ENCODE results near the gene TRIO.

Gene TRIO

DNA sequence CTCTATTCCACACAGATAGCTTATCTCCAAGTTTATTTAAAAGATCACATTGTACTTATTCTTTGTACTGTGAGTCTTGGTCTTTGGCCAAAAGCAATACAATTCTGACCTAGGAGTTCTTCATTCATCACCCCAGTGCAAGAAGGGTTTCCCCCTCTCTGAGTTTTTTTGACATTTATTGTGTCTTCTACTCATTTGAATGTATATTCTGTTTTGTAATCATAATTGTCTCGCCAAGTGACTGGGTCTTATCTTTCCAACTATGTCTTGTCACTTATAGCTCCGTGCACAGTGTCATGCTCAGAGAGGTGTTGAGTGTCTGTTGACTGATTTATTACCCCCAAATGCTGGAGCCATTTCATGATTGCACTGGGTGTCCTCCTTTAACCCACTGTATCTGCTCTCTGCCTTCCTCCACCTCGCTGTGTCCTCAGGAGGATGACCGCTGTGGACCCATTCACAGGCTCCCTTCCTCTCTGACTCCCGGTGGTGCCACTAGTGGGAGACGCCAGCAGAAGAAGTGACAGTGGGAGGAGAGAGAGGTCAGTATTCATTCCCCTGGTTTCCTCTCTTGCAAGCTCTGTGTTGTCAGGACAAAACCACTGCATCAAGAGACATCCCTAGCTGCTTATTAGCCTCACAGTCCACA, 11.2 kb upstream of the TRIO start:
- TF ChIP-seq ZNF274 (IDR thresholded peaks at IDR 0.05; ENCODE audit: low read depth, low read length): no peak
- TF ChIP-seq SUZ12 (IDR thresholded peaks at IDR 0.05; ENCODE audit: extremely low read depth, insufficient read depth, insufficient read length): no peak
- no peak for TF ChIP-seq YY1 (IDR thresholded peaks at IDR 0.05; ENCODE audit: insufficient read depth, insufficient read length)
- Histone ChIP-seq H3K9me3 (ENCODE audit: insufficient read depth, low read length) (0 out of 2 replicates have a peak, but pooled peaks cover 6% of the 10 kb centered on the region), H3K4me3 (ENCODE audit: insufficient read length, low read depth) (no peak overlapping the region), H3K27me3 (ENCODE audit: insufficient read depth, insufficient read length) (no peaks in the 10 kb centered on the region), H3K9ac (ENCODE audit: insufficient read length, low read depth) (no peak overlapping the region), H3K4me1 (ENCODE audit: insufficient read depth, insufficient read length) (no peaks in the 10 kb centered on the region), H3K36me3 (ENCODE audit: insufficient read depth, insufficient read length, low read length) (no peaks in the 10 kb centered on the region)
- DNase-seq (ENCODE audit: low read depth, low spot score): no peak

DNA sequence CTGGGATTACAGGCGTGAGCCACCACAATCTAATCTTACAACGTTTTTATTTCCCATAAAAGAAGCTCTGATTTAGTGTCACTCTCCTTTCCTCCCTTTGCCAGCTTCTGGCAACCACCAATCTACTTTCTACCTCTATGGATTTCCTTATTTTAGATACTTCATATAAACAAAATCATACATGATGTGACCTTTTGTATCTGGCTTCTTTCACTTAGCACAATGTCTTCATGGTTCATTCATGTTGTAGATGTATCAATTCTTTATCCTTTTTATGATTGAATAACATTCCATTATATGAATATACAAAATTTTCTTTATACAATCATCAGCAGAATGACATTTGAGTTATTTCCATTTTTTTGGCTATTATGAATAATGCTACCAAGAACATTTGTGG, 9.7 kb upstream of the TRIO start:
- Histone ChIP-seq H3K27me3 (ENCODE audit: insufficient read depth, insufficient read length) (no peaks in the 10 kb centered on the region), H3K9me3 (ENCODE audit: insufficient read depth, low read length) (0 out of 2 replicates have a peak, but pooled peaks cover 6% of the 10 kb centered on the region), H3K9ac (ENCODE audit: insufficient read length, low read depth) (no peak overlapping the region), H3K4me3 (ENCODE audit: insufficient read length, low read depth) (no peak overlapping the region), H3K4me1 (ENCODE audit: insufficient read depth, insufficient read length) (no peaks in the 10 kb centered on the region), H3K36me3 (ENCODE audit: insufficient read depth, insufficient read length, low read length) (no peaks in the 10 kb centered on the region)
- no peak for DNase-seq (ENCODE audit: low read depth, low spot score)
- TF ChIP-seq ZNF274 (IDR thresholded peaks at IDR 0.05; ENCODE audit: low read depth, low read length): no peak
- TF ChIP-seq SUZ12 (IDR thresholded peaks at IDR 0.05; ENCODE audit: extremely low read depth, insufficient read depth, insufficient read length): no peak
- no peak for TF ChIP-seq YY1 (IDR thresholded peaks at IDR 0.05; ENCODE audit: insufficient read depth, insufficient read length)

GRCh38 chr5:14134083-14134482, 9.1 kb upstream of the TRIO start:
- Histone ChIP-seq H3K36me3 (ENCODE audit: insufficient read depth, insufficient read length, low read length) (no peaks in the 10 kb centered on the region), H3K4me3 (ENCODE audit: insufficient read length, low read depth) (no peak overlapping the region), H3K9me3 (ENCODE audit: insufficient read depth, low read length) (0 out of 2 replicates have a peak, but pooled peaks cover 6% of the 10 kb centered on the region), H3K27me3 (ENCODE audit: insufficient read depth, insufficient read length) (no peaks in the 10 kb centered on the region), H3K9ac (ENCODE audit: insufficient read length, low read depth) (no peak overlapping the region), H3K4me1 (ENCODE audit: insufficient read depth, insufficient read length) (no peaks in the 10 kb centered on the region)
- DNase-seq (ENCODE audit: low read depth, low spot score): no peak
- TF ChIP-seq ZNF274 (IDR thresholded peaks at IDR 0.05; ENCODE audit: low read depth, low read length) (no peak), SUZ12 (IDR thresholded peaks at IDR 0.05; ENCODE audit: extremely low read depth, insufficient read depth, insufficient read length) (no peak), YY1 (IDR thresholded peaks at IDR 0.05; ENCODE audit: insufficient read depth, insufficient read length) (no peak)

- no peaks in the 10 kb centered on the region for H3K27me3 ChIP-seq (ENCODE audit: insufficient read depth, insufficient read length)
- H3K9ac ChIP-seq (ENCODE audit: insufficient read length, low read depth): no peak overlapping the region
- no peaks in the 10 kb centered on the region for H3K4me1 ChIP-seq (ENCODE audit: insufficient read depth, insufficient read length)
- no peaks in the 10 kb centered on the region for H3K36me3 ChIP-seq (ENCODE audit: insufficient read depth, insufficient read length, low read length)
- DNase-seq (ENCODE audit: low read depth, low spot score): no peak
- H3K9me3 ChIP-seq (ENCODE audit: insufficient read depth, low read length): 0 out of 2 replicates have a peak, but pooled peaks cover 6% of the 10 kb centered on the region
- no peak overlapping the region for H3K4me3 ChIP-seq (ENCODE audit: insufficient read length, low read depth)
- TF ChIP-seq SUZ12 (IDR thresholded peaks at IDR 0.05; ENCODE audit: extremely low read depth, insufficient read depth, insufficient read length) (no peak), ZNF274 (IDR thresholded peaks at IDR 0.05; ENCODE audit: low read depth, low read length) (no peak), YY1 (IDR thresholded peaks at IDR 0.05; ENCODE audit: insufficient read depth, insufficient read length) (no peak)
Measured at GRCh38 chr5:14134771-14135170, 8.4 kb upstream of the TRIO start.

DNA sequence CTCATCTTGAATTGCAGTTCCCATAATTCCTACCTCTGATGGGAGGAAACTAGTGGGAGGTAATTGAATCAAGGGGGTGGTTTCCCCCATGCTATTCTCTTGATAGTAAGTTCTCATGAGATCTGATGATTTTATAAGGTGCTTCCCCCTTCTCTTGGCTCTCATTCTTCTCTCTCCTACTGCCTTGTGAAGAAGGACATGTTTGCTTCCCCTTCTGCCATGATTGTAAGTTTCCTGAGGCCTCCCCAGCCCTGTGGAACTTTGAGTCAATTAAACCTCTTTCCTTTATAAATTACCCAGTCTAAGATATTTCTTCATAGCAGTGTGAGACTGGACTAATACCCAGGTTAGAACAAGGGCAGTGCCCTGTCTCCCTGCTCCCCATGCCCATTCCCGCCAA, 7.5 kb upstream of the TRIO start:
- no peak for DNase-seq (ENCODE audit: low read depth, low spot score)
- no peaks in the 10 kb centered on the region for H3K27me3 ChIP-seq (ENCODE audit: insufficient read depth, insufficient read length)
- no peak overlapping the region for H3K9ac ChIP-seq (ENCODE audit: insufficient read length, low read depth)
- 0 out of 2 replicates have a peak, but pooled peaks cover 6% of the 10 kb centered on the region for H3K9me3 ChIP-seq (ENCODE audit: insufficient read depth, low read length)
- no peak overlapping the region for H3K4me3 ChIP-seq (ENCODE audit: insufficient read length, low read depth)
- TF ChIP-seq ZNF274 (IDR thresholded peaks at IDR 0.05; ENCODE audit: low read depth, low read length) (no peak), SUZ12 (IDR thresholded peaks at IDR 0.05; ENCODE audit: extremely low read depth, insufficient read depth, insufficient read length) (no peak), YY1 (IDR thresholded peaks at IDR 0.05; ENCODE audit: insufficient read depth, insufficient read length) (no peak)
- H3K4me1 ChIP-seq (ENCODE audit: insufficient read depth, insufficient read length): no peaks in the 10 kb centered on the region
- no peaks in the 10 kb centered on the region for H3K36me3 ChIP-seq (ENCODE audit: insufficient read depth, insufficient read length, low read length)

DNA sequence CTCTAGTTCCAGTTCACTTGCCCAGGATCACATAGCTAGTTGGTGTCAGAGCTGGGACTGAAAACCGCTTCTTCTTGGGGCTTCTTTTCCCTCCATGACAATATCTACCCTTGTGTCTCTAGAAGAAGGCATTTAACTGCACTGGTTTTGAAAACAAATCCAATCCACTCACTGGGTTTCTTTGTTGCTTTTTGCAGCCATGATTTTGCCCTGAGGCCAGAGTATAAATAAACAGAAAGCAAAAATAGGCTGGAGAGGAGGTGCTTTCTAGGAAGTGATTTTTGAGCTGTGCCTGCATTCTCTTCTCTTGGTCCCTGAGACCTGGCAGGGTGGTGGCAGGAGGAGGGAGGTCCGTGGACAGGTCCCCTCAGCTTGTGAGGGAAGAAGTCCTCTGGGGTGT, 6.9 kb upstream of the TRIO start:
- H3K4me3 ChIP-seq (ENCODE audit: insufficient read length, low read depth): no peak overlapping the region

DNA sequence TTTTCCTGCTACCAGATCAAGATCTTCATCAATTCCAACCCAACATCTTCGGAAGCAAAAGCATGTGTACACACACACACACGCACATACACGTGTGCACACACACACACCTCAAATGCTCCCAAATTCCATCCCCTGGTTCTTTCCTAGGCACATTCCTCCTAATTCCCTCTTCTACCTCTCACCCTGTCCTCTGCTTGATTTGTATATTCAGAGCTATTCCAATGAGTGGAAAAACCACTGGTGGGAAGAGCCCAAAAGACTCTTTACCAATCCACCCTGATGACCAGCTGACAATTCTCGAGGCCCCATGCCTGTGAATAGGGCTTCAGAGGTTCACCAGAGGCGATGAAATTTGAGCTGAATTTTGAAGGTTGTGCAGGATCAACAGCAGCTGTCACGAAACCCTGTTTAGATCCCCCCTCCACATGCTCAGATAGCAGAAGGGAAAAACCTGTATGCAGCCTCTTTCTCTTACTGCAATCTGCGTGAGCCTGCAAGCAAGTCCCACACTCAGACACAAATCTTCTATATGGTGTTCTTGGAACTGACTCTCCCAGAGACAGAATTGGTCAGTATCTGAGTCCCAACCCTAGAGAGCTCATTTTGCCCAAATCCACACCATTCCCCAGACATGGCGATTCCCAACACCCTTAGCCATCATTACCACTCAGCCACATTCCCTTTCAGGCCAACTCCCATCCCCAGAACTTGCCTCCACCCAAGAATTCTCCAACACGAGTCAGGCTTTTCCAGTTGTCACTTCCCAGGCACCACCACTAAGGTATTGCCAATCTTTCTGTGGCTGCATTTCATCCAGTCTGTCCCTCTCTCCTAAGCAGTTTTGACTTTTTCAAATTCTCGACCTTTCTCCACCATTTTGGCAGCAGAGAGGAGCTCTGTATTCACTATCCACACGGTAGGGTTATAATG, 4.3 kb upstream of the TRIO start:
- no peaks in the 10 kb centered on the region for H3K27me3 ChIP-seq (ENCODE audit: insufficient read depth, insufficient read length)
- H3K36me3 ChIP-seq (ENCODE audit: insufficient read depth, insufficient read length, low read length): no peaks in the 10 kb centered on the region
- H3K9ac ChIP-seq (ENCODE audit: insufficient read length, low read depth): no peak overlapping the region
- H3K9me3 ChIP-seq (ENCODE audit: insufficient read depth, low read length): 0 out of 2 replicates have a peak, but pooled peaks cover 6% of the 10 kb centered on the region
- DNase-seq (ENCODE audit: low read depth, low spot score): no peak
- no peaks in the 10 kb centered on the region for H3K4me1 ChIP-seq (ENCODE audit: insufficient read depth, insufficient read length)
- TF ChIP-seq ZNF274 (IDR thresholded peaks at IDR 0.05; ENCODE audit: low read depth, low read length): no peak
- no peak for TF ChIP-seq YY1 (IDR thresholded peaks at IDR 0.05; ENCODE audit: insufficient read depth, insufficient read length)
- TF ChIP-seq SUZ12 (IDR thresholded peaks at IDR 0.05; ENCODE audit: extremely low read depth, insufficient read depth, insufficient read length): no peak
- H3K4me3 ChIP-seq (ENCODE audit: insufficient read length, low read depth): no peak overlapping the region

More for the DNA sequence above, 6.9 kb upstream of the TRIO start:
- Histone ChIP-seq H3K27me3 (ENCODE audit: insufficient read depth, insufficient read length) (no peaks in the 10 kb centered on the region), H3K9ac (ENCODE audit: insufficient read length, low read depth) (no peak overlapping the region), H3K4me1 (ENCODE audit: insufficient read depth, insufficient read length) (no peaks in the 10 kb centered on the region), H3K36me3 (ENCODE audit: insufficient read depth, insufficient read length, low read length) (no peaks in the 10 kb centered on the region), H3K9me3 (ENCODE audit: insufficient read depth, low read length) (0 out of 2 replicates have a peak, but pooled peaks cover 6% of the 10 kb centered on the region)
- DNase-seq (ENCODE audit: low read depth, low spot score): no peak
- no peak for TF ChIP-seq ZNF274 (IDR thresholded peaks at IDR 0.05; ENCODE audit: low read depth, low read length)
- no peak for TF ChIP-seq SUZ12 (IDR thresholded peaks at IDR 0.05; ENCODE audit: extremely low read depth, insufficient read depth, insufficient read length)
- no peak for TF ChIP-seq YY1 (IDR thresholded peaks at IDR 0.05; ENCODE audit: insufficient read depth, insufficient read length)
